Activated naive CD4-positive, alpha-beta T cell treated with Interleukin-2 at 50 U/mL for 16 hours (primary cell): ENCODE results near the gene CYP4F12.

Experiments used
- DNase-seq: peaks from one replicate; pipeline ENCODE4 v3.0.0-alpha.2; 2020

The CYP4F12 gene, protein sequence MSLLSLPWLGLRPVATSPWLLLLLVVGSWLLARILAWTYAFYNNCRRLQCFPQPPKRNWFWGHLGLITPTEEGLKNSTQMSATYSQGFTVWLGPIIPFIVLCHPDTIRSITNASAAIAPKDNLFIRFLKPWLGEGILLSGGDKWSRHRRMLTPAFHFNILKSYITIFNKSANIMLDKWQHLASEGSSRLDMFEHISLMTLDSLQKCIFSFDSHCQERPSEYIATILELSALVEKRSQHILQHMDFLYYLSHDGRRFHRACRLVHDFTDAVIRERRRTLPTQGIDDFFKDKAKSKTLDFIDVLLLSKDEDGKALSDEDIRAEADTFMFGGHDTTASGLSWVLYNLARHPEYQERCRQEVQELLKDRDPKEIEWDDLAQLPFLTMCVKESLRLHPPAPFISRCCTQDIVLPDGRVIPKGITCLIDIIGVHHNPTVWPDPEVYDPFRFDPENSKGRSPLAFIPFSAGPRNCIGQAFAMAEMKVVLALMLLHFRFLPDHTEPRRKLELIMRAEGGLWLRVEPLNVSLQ

GRCh38 chr19:15672580-15673175, at the start of gene CYP4F12:
Gene CYP4F12 (plus strand): TSS chr19:15673087. CDS start chr19:15673530, 443 bp downstream.
- peak; percentile 22 for DNase-seq

GRCh38 chr19:15623711-15624318, 49.1 kb upstream of the CYP4F12 start:
- no peak for DNase-seq

DNA sequence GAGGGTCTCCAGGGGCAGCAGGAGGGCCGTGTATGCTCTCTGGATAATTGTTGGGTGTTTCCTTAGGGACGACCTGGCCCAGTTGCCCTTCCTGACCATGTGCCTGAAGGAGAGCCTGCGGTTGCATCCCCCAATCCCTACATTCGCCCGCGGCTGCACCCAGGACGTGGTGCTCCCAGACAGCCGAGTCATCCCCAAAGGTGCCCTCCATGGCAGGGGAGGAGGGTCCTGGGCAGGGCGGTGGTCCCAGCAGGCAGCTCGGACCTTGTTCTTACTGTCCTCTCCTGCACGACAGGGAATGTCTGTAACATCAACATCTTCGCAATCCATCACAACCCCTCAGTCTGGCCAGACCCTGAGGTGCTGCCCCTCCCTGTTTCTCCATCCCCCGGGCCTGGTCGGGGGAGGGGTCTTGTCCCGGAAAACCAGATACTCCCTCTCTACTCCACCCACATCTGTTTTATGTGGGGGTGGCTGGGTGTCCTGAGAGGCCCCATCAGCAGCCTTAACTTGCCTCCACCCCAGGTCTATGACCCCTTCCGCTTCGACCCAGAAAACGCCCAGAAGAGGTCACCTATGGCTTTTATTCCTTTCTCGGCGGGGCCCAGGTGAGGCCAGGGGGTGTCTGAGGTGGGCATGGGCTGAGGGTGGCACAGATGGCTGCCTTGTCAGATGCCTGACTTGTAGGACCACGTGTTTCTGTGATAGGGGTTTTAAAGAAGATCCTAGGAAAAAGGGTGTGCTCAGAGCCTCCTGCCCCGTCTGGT, 44.5 kb upstream of the CYP4F12 start:
- no peak for DNase-seq

DNA sequence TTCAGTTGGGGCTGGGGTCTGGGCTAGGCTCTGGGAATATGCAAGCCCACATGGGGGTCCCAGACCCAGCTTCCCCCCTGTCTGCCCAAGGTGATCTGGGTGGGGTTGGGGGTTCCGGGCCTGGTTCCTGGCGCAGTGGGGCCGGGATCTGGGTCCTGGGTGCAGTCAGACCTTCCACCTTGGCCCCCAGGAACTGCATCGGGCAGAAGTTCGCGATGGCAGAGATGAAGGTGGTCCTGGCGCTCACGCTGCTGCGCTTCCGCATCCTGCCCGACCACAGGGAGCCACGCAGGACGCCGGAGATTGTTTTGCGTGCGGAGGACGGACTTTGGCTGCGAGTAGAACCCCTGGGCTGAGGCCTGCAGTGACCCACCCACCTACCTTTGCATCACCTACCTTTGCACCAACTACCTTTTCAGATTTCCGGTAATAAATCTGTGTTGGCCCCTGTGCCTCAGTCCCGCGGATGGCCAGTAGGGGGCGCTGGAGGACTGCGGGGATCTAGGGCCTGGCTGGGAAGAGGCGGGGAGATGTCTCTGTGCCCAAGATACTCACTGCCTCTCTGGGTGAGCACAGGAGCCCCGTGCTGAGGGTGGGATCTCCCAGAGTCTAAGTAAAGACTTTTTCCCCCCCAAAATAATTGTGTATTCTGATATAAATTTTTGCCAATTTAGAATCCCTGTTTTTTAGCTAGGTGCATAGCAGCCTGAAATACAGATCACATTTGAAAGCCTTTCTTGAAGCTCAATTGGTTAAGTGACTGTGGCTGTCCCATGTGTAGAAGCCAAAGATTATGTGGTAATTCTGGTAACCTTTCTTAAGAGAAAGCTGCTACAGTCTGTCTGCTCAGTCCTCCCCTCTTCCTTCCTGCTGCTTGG, 43.6 kb upstream of the CYP4F12 start:
- peak; percentile 87 for DNase-seq

GRCh38 chr19:15631817-15632216, 41.1 kb upstream of the CYP4F12 start:
- DNase-seq, result no peak

- DNase-seq, result no peak
Measured at GRCh38 chr19:15633082-15633835, 39.6 kb upstream of the CYP4F12 start.

DNA sequence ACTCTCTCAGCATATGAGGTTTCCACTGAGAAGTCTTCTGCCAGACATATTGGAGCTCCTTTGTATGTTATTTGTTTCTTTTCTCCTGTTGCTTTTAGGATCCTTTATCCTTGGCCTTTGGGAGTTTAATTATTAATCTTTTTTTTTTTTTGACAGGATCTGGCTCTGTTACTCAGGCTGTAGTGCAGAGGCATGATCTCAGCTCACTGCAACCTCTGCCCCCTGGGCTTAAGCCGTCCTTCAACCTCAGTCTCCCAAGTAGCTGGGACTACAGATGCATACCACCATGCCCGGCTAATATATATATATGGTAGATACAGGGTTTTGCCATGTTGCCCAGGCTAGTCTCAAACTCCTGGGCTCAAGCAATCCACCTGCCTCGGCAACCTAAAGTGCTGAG, 38.8 kb upstream of the CYP4F12 start:
- no peak for DNase-seq

DNA sequence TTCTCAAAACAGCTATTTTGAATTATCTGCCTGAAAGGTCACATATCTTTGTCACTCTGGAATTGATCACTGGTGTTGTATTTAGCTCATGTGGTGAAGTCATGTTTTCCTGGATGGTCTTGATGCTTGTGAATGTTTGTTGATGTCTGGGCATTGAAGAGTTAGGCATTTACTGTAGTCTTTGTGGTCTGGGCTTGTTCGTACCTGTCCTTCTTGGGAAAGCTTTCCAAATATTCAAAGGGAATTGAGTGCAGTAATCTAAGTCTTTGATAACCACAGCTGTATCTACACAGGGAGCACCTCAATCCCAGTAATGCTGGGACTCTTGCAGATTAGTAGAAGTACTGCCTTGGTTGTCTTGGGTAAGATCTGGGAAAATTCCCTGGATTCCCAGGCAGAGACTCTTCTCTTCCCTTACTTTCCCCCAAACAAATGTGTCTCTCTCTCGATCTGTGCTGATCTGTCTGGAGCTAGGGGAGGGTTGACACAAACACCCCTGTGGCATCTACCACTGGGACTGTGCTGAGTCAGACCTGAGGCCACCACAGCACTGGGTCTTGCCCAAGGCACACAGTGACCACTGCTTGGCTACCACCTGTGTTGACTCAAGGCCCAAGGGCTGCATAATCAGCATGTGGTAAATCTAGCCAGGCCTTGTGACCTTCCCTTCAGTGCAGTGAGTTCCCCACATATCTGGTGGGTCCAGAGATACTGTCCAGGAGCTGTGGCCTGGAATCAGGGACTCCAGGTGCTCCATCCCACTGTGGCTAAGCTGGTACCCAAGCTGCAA, 37.7 kb upstream of the CYP4F12 start:
- DNase-seq, result no peak

GRCh38 chr19:15636026-15636425, 36.9 kb upstream of the CYP4F12 start:
- no peak for DNase-seq

- DNase-seq, result no peak
Measured at GRCh38 chr19:15639596-15639995, 33.3 kb upstream of the CYP4F12 start.

GRCh38 chr19:15640294-15640903, 32.5 kb upstream of the CYP4F12 start, which contains the start of gene CYP4F3:
Gene CYP4F3 (plus strand): TSS chr19:15640897. CDS start chr19:15641416, 519 bp downstream.
- no peak for DNase-seq

DNA sequence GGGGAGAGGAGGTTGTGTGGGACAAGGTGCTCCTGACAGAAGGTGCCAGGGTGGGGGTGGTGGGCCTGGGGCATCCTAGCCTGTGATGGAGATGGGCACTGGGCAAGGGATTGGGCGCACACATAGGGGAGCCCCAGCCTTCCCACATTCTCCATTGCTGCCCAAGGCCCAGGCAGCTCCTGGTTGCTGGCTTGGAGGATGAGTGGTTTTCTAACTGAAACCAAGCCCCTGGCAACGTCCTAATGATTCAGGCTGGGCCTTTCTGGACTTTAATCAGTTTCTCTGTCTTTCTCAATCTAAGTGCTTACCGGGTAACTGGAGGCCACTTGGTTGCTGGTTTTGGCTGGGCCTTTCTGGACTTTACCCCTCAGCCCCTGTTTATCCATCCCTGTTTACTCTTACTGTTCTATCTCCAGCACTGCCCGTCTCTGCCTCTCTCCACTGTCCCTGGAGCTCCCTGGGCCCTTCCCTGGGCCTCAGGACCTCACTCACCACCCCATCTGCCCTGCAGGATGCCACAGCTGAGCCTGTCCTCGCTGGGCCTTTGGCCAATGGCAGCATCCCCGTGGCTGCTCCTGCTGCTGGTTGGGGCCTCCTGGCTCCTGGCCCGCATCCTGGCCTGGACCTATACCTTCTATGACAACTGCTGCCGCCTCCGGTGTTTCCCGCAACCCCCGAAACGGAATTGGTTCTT, 31.8 kb upstream of the CYP4F12 start:
- DNase-seq, result no peak

DNA sequence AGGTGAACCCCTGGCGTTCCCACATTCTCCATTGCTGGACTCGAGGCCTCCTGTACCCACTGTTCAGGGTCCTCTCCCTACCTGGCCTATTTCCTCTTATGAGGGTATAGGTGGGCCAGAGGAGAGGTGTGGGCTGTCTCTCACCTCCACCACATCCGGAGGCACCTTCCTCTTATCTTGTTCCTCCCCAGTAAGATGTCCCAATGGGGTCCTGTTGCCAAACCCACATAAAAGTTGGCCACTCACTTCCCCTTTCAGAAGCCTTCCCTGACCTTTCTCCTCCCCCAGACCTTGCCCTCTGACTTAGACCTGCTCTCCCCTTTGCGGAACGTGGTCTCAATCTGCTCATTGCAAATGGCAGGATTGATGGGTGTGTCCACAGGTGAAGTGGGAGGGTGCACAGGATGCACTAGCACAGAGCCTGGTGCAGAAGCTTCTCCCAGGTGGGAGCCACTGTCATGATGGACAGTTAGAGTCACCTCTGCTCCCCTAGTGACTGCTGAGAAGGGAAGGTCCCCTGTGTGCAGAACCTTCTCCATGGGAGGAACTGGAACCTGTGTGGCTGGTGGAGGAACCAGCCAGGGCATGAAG, 30.9 kb upstream of the CYP4F12 start:
- DNase-seq, result no peak

DNA sequence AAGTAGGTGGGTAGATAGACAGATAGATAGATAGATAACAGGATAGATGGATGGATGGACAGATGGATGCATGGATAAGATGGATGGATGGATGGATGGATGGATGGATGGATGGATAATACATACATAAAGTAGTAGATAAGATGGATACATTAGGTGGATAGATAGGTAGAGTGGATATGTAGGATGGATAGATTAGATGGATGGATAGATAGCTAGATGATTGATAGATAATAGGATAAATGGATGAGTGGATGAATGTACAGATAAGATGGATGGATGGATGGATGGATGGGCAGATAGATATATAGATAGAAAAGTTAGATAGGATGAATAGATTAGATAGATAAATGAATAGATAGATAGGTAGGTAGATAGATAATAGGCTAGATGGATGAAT, 30.1 kb upstream of the CYP4F12 start:
- no peak for DNase-seq

DNA sequence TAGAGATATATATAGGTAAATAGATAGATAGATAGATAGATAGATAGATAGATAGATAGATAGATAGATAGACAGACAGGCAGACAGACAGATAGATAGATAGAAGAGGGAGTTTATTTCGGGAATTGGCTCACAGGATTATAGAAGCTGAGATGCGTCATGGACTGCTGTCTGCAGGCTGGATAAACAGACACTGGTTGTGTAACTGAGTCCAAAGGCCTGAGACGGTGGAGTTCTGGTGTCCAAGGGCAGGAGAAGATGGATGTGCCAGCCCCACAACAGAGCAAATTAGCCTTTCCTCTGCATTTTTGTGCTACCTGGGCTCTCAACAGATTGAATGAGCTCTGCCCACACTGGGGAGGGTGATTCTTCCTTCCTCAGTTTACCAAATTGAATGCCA, 29.5 kb upstream of the CYP4F12 start:
- DNase-seq, result no peak

- DNase-seq, result no peak
Measured at GRCh38 chr19:15644066-15644741, 28.7 kb upstream of the CYP4F12 start.

DNA sequence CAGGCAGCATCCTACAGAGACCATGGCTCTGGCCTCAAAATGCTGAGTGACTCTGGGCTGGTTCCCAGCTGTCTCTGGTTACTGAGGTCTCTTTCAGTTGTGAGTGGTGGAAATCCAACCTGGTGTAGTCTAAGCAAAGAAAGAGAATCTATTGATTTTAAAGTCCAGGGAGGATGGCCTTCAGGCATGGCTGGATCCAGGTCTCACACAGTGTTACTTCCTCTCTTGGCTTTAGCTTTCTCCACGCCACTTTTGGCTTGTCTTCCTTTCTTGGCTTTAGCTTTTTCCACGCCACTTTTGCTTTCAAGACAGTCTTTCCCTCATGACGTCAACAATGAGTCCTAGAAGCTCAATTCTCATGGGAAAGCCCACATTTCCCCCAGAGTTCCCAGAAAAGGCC, 28.1 kb upstream of the CYP4F12 start:
- no peak for DNase-seq

GRCh38 chr19:15649526-15649925, 23.4 kb upstream of the CYP4F12 start:
- no peak for DNase-seq
